ENCODE data around the gene SLC7A5. TPM values are rescaled to one million over a fixed set of nuclear protein-coding genes. Genes with fewer than 3 reads are reported as not detected.
"Not testable (repeated sequence)": the region's sequence is repeated elsewhere in the genome, so short reads cannot be mapped to it uniquely, and the experiment has no call there.

SLC7A5 gene
- total and polyA plus RNA-seq, 5 experiments from 2014 or later = 2.0 to 20.7 (median 3.6) TPM

GRCh38 chr16:87816507-87817100, 52.7 kb downstream of the SLC7A5 start:
- Mint-ChIP-seq H3K9me3 (peaks cover 0 to 23% (median 5%) of the 10 kb centered on the region in 9 donors), H3K4me1 (peaks cover 3 to 9% (median 5%) of the 10 kb centered on the region in 4 donors), H3K36me3 (peaks cover 0 to 4% (median 0%) of the 10 kb centered on the region in 3 donors), H3K27ac (no peak overlapping the region), H3K4me3 (no peak overlapping the region), H3K27me3 (no peaks in the 10 kb centered on the region)
- DNase-seq (no peak), ATAC-seq (no peak)
- POLR2A ChIA-PET = interaction anchor here (0.7 kb wide), 1 partner anchor 30 kb away, joined by 5 read pairs; no protein-coding TSS in a partner anchor

- Mint-ChIP-seq H3K36me3 (peaks cover 0 to 4% (median 0%) of the 10 kb centered on the region in 3 donors), H3K4me3 (no peak overlapping the region), H3K27ac (no peak overlapping the region), H3K4me1 (peaks cover 0 to 9% (median under 1%) of the 10 kb centered on the region in 4 donors), H3K9me3 (peaks cover 0 to 23% (median 5%) of the 10 kb centered on the region in 9 donors), H3K27me3 (no peaks in the 10 kb centered on the region)
- DNase-seq = no peak
- ATAC-seq = no peak
- POLR2A ChIA-PET = no interaction called here
Observed at GRCh38 chr16:87815567-87815966, 53.7 kb downstream of the SLC7A5 start.

GRCh38 chr16:87812200-87812656, 57.1 kb downstream of the SLC7A5 start:
- no peak for DNase-seq
- Mint-ChIP-seq H3K4me3 (no peak overlapping the region), H3K27me3 (peaks cover 0 to 1% (median 0%) of the 10 kb centered on the region in 5 donors), H3K4me1 (peaks cover 0 to 35% (median 6%) of the 10 kb centered on the region in 4 donors), H3K27ac (peak overlapping the region in 1 of 10 donors; percentile 37), H3K36me3 (no peaks in the 10 kb centered on the region), H3K9me3 (peaks cover 0 to 9% (median 0%) of the 10 kb centered on the region in 9 donors)
- POLR2A ChIA-PET = no interaction called here
- no peak for ATAC-seq

GRCh38 chr16:87811454-87811853, 57.9 kb downstream of the SLC7A5 start:
- DNase-seq, H3K27ac Mint-ChIP-seq, H3K27me3 Mint-ChIP-seq, ATAC-seq, H3K36me3 Mint-ChIP-seq, H3K9me3 Mint-ChIP-seq, POLR2A ChIA-PET, H3K4me3 Mint-ChIP-seq: not testable (repeated sequence)
- H3K4me1 Mint-ChIP-seq = peaks cover 5 to 43% (median 13%) of the 10 kb centered on the region in 4 donors

DNA sequence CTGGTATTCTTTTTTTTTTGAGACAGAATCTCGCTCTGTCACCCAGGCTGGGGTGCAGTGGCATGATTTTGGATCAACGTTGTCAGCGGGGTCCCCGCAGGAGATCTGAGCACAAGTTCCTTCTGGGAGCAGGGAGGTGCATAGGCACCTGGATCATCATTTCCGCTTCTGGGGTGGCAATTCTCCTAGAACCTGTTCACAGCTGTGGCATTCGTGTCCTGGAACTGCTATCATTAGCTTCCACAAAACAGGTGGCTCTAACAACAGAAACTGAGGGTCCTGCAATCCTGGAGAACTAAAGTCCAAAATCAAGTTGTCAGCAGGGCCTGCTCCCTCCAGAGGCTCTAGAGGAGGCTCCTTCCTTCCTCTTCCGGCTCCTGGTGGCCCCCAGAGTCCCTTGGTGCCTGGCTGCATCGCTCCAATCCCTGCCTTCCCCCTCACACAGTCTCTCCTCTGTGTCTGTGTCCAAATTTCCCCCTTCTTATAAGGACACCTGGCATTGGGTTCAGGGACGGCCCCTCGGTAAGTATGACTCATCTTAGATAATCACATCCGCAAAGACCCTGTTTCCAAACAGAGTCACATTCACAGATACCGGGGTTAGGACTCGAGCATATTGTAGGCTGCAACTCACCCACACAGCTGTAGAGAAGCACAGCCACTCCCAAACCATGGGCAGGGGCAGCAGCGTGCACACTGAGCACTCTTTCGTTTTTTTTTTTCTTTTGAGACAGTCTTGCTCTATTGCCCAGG, 60.0 kb downstream of the SLC7A5 start:
- DNase-seq (no peak), ATAC-seq (no peak)
- H3K4me1 Mint-ChIP-seq = peaks cover 8 to 48% (median 21%) of the 10 kb centered on the region in 4 donors
- H3K4me3 Mint-ChIP-seq = peak overlapping the region in 1 of 10 donors; percentile 45
- peaks cover 0 to 1% (median 0%) of the 10 kb centered on the region in 5 donors for H3K27me3 Mint-ChIP-seq
- POLR2A ChIA-PET = interaction anchor here (0.6 kb wide), 1 partner anchor 29 kb away, joined by 6 read pairs; no protein-coding TSS in a partner anchor
- no peaks in the 10 kb centered on the region for H3K9me3 Mint-ChIP-seq
- H3K36me3 Mint-ChIP-seq = peaks cover 0 to 1% (median 0%) of the 10 kb centered on the region in 3 donors
- peak overlapping the region in 5 of 10 donors; percentile 12 to 85 (median 40) for H3K27ac Mint-ChIP-seq

DNA sequence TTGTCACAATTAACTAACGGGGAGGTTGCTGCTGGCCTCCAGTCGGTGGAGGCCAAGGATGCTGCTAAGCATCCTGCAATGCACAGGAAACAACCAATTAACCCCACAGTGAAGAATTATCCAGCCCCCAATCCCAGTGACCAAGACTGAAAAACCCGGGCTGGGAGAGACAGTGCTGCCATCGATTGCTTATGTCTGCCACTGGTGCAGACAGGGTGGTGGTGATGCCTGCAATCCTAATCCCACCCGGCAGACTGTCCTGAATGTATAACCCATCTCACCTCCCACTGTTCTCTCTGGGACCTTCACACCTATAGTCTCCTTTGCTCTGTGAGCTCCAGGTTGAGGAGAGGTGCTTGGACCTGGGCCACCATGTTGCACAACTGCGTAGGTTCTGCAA, 61.2 kb downstream of the SLC7A5 start:
- Mint-ChIP-seq H3K9me3 (no peaks in the 10 kb centered on the region), H3K27ac (peak overlapping the region in 4 of 10 donors; percentile 11 to 61 (median 36)), H3K4me3 (peak overlapping the region in 1 of 10 donors; percentile 65), H3K36me3 (peaks cover 0 to 1% (median 0%) of the 10 kb centered on the region in 3 donors), H3K27me3 (peaks cover 0 to 1% (median 0%) of the 10 kb centered on the region in 5 donors), H3K4me1 (peaks cover 8 to 48% (median 21%) of the 10 kb centered on the region in 4 donors)
- POLR2A ChIA-PET = interaction anchor here (0.6 kb wide), 1 partner anchor 60 kb away, joined by 7 read pairs; no protein-coding TSS in a partner anchor
- no peak for ATAC-seq
- DNase-seq = peak in 1 of 10 donors; percentile 30

GRCh38 chr16:87806641-87807546, 62.4 kb downstream of the SLC7A5 start:
- peak in 9 of 10 donors; percentile 19 to 72 (median 46) for DNase-seq
- Mint-ChIP-seq H3K27ac (peak overlapping the region; percentile 84 to 98 (median 95)), H3K27me3 (peaks cover 0 to 2% (median 0%) of the 10 kb centered on the region in 5 donors)

GRCh38 chr16:87806261-87806640, 63.1 kb downstream of the SLC7A5 start:
- POLR2A ChIA-PET = interaction anchor here (0.8 to 2.6 kb wide), 6 partner anchors 15 to 93 kb away, joined by 3 to 29 read pairs (median 4); partner anchors contain the start of gene SLC7A5
- peaks cover 0 to 2% (median 0%) of the 10 kb centered on the region in 5 donors for H3K27me3 Mint-ChIP-seq
- H3K4me3 Mint-ChIP-seq = peak overlapping the region; percentile 83 to 99 (median 92)
- no peak for DNase-seq
- H3K27ac Mint-ChIP-seq = peak overlapping the region; percentile 84 to 98 (median 95)
- H3K4me1 Mint-ChIP-seq = peaks cover 8 to 48% (median 21%) of the 10 kb centered on the region in 4 donors
- H3K36me3 Mint-ChIP-seq = peaks cover 0 to 1% (median 0%) of the 10 kb centered on the region in 3 donors
- peak; percentile 34 to 55 for ATAC-seq
- no peaks in the 10 kb centered on the region for H3K9me3 Mint-ChIP-seq

More at GRCh38 chr16:87806641-87807546, 62.4 kb downstream of the SLC7A5 start:
- POLR2A ChIA-PET = interaction anchor here (0.8 to 2.6 kb wide), 6 partner anchors 15 to 92 kb away, joined by 3 to 29 read pairs (median 4); partner anchors contain the start of gene SLC7A5
- Mint-ChIP-seq H3K36me3 (peaks cover 0 to 1% (median 0%) of the 10 kb centered on the region in 3 donors), H3K9me3 (no peaks in the 10 kb centered on the region), H3K4me1 (peaks cover 8 to 52% (median 21%) of the 10 kb centered on the region in 4 donors), H3K4me3 (peak overlapping the region; percentile 83 to 99 (median 92))
- ATAC-seq = peak; percentile 90 to 93

DNA sequence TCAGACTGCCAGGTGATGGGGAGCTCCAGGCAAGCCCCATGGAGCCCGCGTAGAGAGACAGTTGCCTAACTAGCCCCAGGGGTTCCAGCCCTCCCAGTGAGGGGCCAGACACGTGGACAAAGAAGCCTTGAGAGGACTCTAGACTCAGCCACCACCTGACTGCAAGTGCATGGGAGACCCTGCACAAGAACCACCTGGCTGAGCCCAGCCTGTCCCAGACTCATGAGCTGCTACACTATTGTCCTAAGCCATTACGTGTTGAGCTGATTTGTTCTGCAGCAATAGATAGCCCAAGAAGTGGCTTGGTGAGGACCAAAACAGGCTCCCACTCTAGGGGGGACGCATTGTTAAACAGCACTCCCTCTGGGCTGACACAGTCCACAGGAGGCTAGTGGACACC, 65.9 kb downstream of the SLC7A5 start:
- H3K9me3 Mint-ChIP-seq = peaks cover 0 to 3% (median 0%) of the 10 kb centered on the region in 9 donors
- no peak overlapping the region for H3K4me3 Mint-ChIP-seq

DNA sequence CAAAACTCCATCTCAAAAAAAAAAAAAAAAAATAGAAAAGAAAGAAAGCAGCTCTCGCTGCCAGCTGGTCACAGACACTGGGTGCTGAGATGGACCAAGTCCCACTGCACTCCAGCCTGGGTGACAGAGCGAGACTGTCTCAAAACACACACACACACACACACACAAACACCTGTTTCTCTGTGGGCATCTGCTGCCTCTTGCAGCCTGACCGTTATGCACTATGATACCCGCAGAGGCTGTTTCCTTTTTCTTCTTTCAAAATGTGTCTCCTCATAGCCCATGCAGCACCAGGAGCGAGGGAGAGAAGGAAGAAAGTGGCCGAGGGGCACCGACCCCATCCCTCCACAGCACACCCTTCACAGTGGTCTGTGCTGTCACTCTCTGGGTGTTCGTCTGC, 66.6 kb downstream of the SLC7A5 start:
- POLR2A ChIA-PET = no interaction called here

More for the DNA sequence above, 65.9 kb downstream of the SLC7A5 start:
- Mint-ChIP-seq H3K36me3 (peaks cover 0 to 1% (median 0%) of the 10 kb centered on the region in 3 donors), H3K4me1 (peaks cover 10 to 22% (median 16%) of the 10 kb centered on the region in 4 donors), H3K27me3 (peaks cover 0 to 2% (median 0%) of the 10 kb centered on the region in 5 donors), H3K27ac (peak overlapping the region in 1 of 10 donors; percentile 43)
- no peak for ATAC-seq
- no peak for DNase-seq
- POLR2A ChIA-PET = interaction anchor here (0.6 to 1.0 kb wide), 2 partner anchors 12 to 23 kb away, joined by 3 read pairs; no protein-coding TSS in a partner anchor

GRCh38 chr16:87801679-87802259, 67.5 kb downstream of the SLC7A5 start:
- H3K27ac Mint-ChIP-seq = no peak overlapping the region
- peaks cover 0 to 1% (median 0%) of the 10 kb centered on the region in 3 donors for H3K36me3 Mint-ChIP-seq
- peaks cover 0 to 3% (median 0%) of the 10 kb centered on the region in 9 donors for H3K9me3 Mint-ChIP-seq
- ATAC-seq = no peak
- peaks cover 8 to 13% (median 11%) of the 10 kb centered on the region in 4 donors for H3K4me1 Mint-ChIP-seq
- POLR2A ChIA-PET = interaction anchor here (0.8 kb wide), 1 partner anchor 22 kb away, joined by 3 read pairs; no protein-coding TSS in a partner anchor
- peaks cover 0 to 2% (median 0%) of the 10 kb centered on the region in 5 donors for H3K27me3 Mint-ChIP-seq
- no peak for DNase-seq
- no peak overlapping the region for H3K4me3 Mint-ChIP-seq

More for the DNA sequence above, 66.6 kb downstream of the SLC7A5 start:
- peaks cover 0 to 3% (median 0%) of the 10 kb centered on the region in 9 donors for H3K9me3 Mint-ChIP-seq
- H3K36me3 Mint-ChIP-seq = peaks cover 0 to 1% (median 0%) of the 10 kb centered on the region in 3 donors
- H3K4me3 Mint-ChIP-seq = no peak overlapping the region
- peaks cover 10 to 21% (median 16%) of the 10 kb centered on the region in 4 donors for H3K4me1 Mint-ChIP-seq
- no peak for ATAC-seq
- peaks cover 0 to 2% (median 0%) of the 10 kb centered on the region in 5 donors for H3K27me3 Mint-ChIP-seq
- no peak overlapping the region for H3K27ac Mint-ChIP-seq
- no peak for DNase-seq

Measured in naive thymus-derived CD8-positive, alpha-beta T cell (primary cell).